Right lobe of liver (tissue), 6 donors: ENCODE data around the gene SLC7A1. TPM values are rescaled to one million over a fixed set of nuclear protein-coding genes. Genes with fewer than 3 reads are reported as not detected.

Source experiments
- ATAC-seq, 4 donors: fragments of 200-7000 bp; cut with Tn5 transposase; one replicate each; pipeline ENCODE4 v1.9.1; 2020; ENCODE audit warnings: mild to moderate bottlenecking in 4 of 4, moderate library complexity in 4 of 4
- DNase-seq, 3 donors: peaks; one replicate each; pipeline ENCODE4 v3.0.0-alpha.2; 2020
- H3K27ac ChIP-seq, 3 donors: fragments of 200-600 bp; one replicate each; pipeline ENCODE4 v1.8.0; 2022
- H3K27me3 ChIP-seq, 2 donors: fragments of 200-600 bp; one replicate each; pipeline ENCODE4 v1.8.0; 2022
- H3K36me3 ChIP-seq, 4 donors: fragments of 200-600 bp; sonication (generic) in 1 of 4; one replicate each; pipeline versions ENCODE4 v1.5.1 to v1.8.0; 2017 to 2022; ENCODE audit warnings: control low read depth in 1 of 4
- H3K4me1 ChIP-seq, 4 donors: fragments of 200-600 bp; sonication (generic) in 1 of 4; one replicate each; pipeline versions ENCODE4 v1.5.1 to v1.8.0; 2017 to 2022; ENCODE audit warnings: control low read depth in 1 of 4
- H3K4me3 ChIP-seq, 3 donors: fragments of 200-600 bp; one replicate each; pipeline ENCODE4 v1.8.0; 2022
- H3K9me3 ChIP-seq, 4 donors: fragments of 200-600 bp; sonication (generic) in 1 of 4; one replicate each; pipeline versions ENCODE4 v1.5.1 to v1.8.0; 2017 to 2022; ENCODE audit warnings: control low read depth in 1 of 4
- CTCF ChIP-seq, 4 donors: fragments of 200-600 bp in 3 of 4; fragments of 450-650 bp in 1 of 4; IDR thresholded peaks; one replicate each; pipeline versions ENCODE4 v1.5.1 to v1.8.0; 2016 to 2022; ENCODE audit warnings: antibody characterized with exemption in 4 of 4, mild to moderate bottlenecking in 2 of 4
- POLR2A ChIP-seq: fragments of 450-650 bp; IDR thresholded peaks from one replicate; pipeline ENCODE4 v1.6.1; 2017; ENCODE audit warnings: antibody characterized with exemption, mild to moderate bottlenecking
- WGBS: methylation state at CpG from one replicate; pipeline ENCODE4 v1.1.6; 2018; ENCODE audit warnings: low coverage, low lambda C conversion rate; ENCODE audit not compliant: insufficient coverage; ENCODE audit errors: missing lambda C conversion rate; 5-methylcytosine and 5-hydroxymethylcytosine counted together
- intact Hi-C, 2 donors: fragments of 100-400 bp; cut with DNase I; formaldehyde crosslinking; loops; one replicate each; pipeline versions ENCODE4 v1.11.2 to v1.14.1; 2022
- total RNA-seq, 6 experiments: library from RNA; depleted of rRNA in 2 of 6; stranded (reverse); fragments of >200 nt in 2 of 6; fragmentation: NEBNext Ultra II Directional in 3 of 6; extraction: Animal tissue kit (Norgen Biotek cat#: 25700) in 3 of 6; gene quantifications; one replicate each; pipeline versions ENCODE4 v1.1.0 to v1.2.4, GENCODE V29; 2016 to 2023
- donor health status: DM: no; HTN: yes; CAD: no.
- donor health status: DM: no; HTN: no; CAD: no.
- donor health status: DM: no; HTN: no; CAD: no.
- donor health status: DM: no; HTN: yes; CAD: no.
- donor health status: DM: no; HTN: yes; CAD: no.

Gene SLC7A1
- total RNA-seq, 6 experiments from 2014 or later, result 0.70 to 6.5 (median 3.7) TPM

GRCh38 chr13:29499506-29500165 is 95.9 kb downstream of the SLC7A1 start:
- DNase-seq, result no peak

DNA sequence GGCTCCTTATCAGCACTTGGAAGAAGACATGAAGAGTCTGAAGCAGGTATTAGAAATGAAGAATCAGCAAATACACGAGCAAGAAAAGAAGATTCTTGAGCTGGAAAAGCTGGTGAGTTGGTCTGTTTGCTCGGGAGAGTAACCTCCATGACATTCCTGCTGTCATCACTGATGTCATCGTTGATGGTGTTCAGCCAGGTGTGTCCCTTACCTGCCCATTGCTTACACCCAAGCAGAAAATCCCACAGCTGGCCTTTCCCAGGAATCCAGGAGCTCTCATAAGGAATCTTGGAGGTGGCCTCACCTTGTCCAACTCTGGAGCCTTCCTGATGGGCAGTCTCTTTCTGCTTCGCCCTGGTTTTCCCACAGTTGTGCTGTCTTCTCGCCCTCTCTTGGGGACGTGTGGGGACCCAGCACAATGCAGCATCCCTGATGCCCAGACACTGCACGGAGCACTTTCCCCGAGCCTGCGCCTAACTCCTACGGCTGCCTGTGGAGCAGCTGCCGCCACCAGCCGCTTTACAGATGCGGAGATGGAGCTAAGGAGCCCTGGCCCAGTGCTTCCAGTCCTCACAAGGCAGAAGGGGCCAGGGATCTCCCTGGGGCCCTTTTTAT is 97.0 kb downstream of the SLC7A1 start:
- Histone ChIP-seq H3K27me3 (no peaks in the 10 kb centered on the region), H3K9me3 (no peaks in the 10 kb centered on the region), H3K36me3 (no peaks in the 10 kb centered on the region), H3K4me1 (no peaks in the 10 kb centered on the region), H3K4me3 (no peak overlapping the region), H3K27ac (no peak overlapping the region)
- ATAC-seq (no peak), DNase-seq (no peak)
- TF ChIP-seq CTCF (IDR thresholded peaks at IDR 0.05) (no peak), POLR2A (no peak)
- WGBS, result 60% methylated on average over 5 of the region's 13 CpGs
- intact Hi-C loops, result no loop called here

More at GRCh38 chr13:29499506-29500165, 95.9 kb downstream of the SLC7A1 start:
- ATAC-seq, result no peak
- TF ChIP-seq POLR2A, result no peak
- no peak for TF ChIP-seq CTCF (IDR thresholded peaks at IDR 0.05)
- H3K4me1 ChIP-seq, result no peaks in the 10 kb centered on the region
- no peaks in the 10 kb centered on the region for H3K36me3 ChIP-seq
- intact Hi-C loops, result loop anchor here in 1 of 2 donors (10.0 kb wide), 2 partner anchors 215 to 615 kb away; no protein-coding TSS in a partner anchor
- no peaks in the 10 kb centered on the region for H3K9me3 ChIP-seq
- H3K4me3 ChIP-seq, result no peak overlapping the region
- H3K27me3 ChIP-seq, result no peaks in the 10 kb centered on the region
- H3K27ac ChIP-seq, result no peak overlapping the region
- WGBS, result 73% methylated on average over 3 of the region's 7 CpGs

- intact Hi-C loops, result no loop called here
Measured at GRCh38 chr13:29497137-29497654, 98.3 kb downstream of the SLC7A1 start.

DNA sequence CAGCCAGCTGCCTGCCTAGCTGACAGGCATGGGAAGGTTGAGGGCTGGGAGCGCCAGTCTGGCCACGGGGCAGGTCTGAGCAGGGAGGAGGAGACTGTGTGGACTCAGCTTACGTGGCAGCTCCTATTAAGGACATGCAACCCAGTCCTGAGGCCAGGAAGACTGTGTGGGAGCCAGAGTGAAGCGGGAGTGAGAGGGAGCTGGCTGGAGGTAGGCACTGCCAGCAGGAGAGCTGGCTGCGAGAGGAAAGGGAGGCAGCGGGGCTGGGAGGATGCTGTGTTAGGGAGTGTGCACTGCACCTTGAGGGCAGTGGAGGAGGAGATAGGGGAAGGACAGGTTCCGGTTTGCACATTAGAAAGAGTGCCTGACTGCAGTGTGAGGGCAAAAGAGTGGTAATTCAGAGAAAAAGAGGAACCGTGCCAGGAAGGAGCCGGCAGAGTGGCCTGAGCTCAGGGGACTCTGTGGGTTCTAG is 99.2 kb downstream of the SLC7A1 start:
- intact Hi-C loops, result no loop called here
- TF ChIP-seq CTCF (IDR thresholded peaks at IDR 0.05), result no peak
- TF ChIP-seq POLR2A, result no peak
- ATAC-seq (peak; percentile 34 to 51 (median 36)), DNase-seq (no peak)
- Histone ChIP-seq H3K27me3 (no peaks in the 10 kb centered on the region), H3K4me1 (no peaks in the 10 kb centered on the region), H3K4me3 (no peak overlapping the region), H3K9me3 (no peaks in the 10 kb centered on the region), H3K27ac (no peak overlapping the region), H3K36me3 (no peaks in the 10 kb centered on the region)
- WGBS, result 57% methylated on average over 8 of the region's 9 CpGs

More at GRCh38 chr13:29497137-29497654, 98.3 kb downstream of the SLC7A1 start:
- ATAC-seq, result peak; percentile 25 to 37 (median 30)
- Histone ChIP-seq H3K27me3 (no peaks in the 10 kb centered on the region), H3K27ac (no peak overlapping the region), H3K4me1 (no peaks in the 10 kb centered on the region), H3K9me3 (no peaks in the 10 kb centered on the region), H3K36me3 (no peaks in the 10 kb centered on the region), H3K4me3 (no peak overlapping the region)
- WGBS, result 56% methylated on average over 4 of the region's 15 CpGs
- TF ChIP-seq CTCF (IDR thresholded peaks at IDR 0.05), result no peak
- TF ChIP-seq POLR2A, result no peak
- DNase-seq, result no peak
